Gastroesophageal sphincter (tissue), 4 donors: Measurements from ENCODE around the gene TPRG1L. TPM values are rescaled to one million over a fixed set of nuclear protein-coding genes. Genes with fewer than 3 reads are reported as not detected.

Source experiments
- ATAC-seq: fragments of 150-250 bp; one replicate; pipeline ENCODE4 v1.9.1; 2016; ENCODE audit warnings: mild to moderate bottlenecking, moderate library complexity
- H3K27ac ChIP-seq, 4 donors: fragments of 200-600 bp; sonication (generic) in 3 of 4; 1 replicate in 3 of 4; 2 replicates in 1 of 4; pipeline ENCODE4 v1.5.1; 2016 to 2019
- H3K27me3 ChIP-seq: fragments of 200-600 bp; sonication (generic); one replicate; pipeline ENCODE4 v1.5.1; 2019
- H3K36me3 ChIP-seq, 2 donors: fragments of 200-600 bp; sonication (generic); one replicate each; pipeline ENCODE4 v1.5.1; 2019; ENCODE audit warnings: control low read depth in 1 of 2
- H3K4me1 ChIP-seq, 3 donors: fragments of 200-600 bp; sonication (generic); 1 replicate in 2 of 3; 2 replicates in 1 of 3; pipeline ENCODE4 v1.5.1; 2016 to 2019; ENCODE audit warnings: control low read depth in 2 of 3
- H3K4me3 ChIP-seq, 2 donors: fragments of 200-600 bp; sonication (generic); one replicate each; pipeline ENCODE4 v1.5.1; 2019; ENCODE audit warnings: mild to moderate bottlenecking in 1 of 2, moderate library complexity in 1 of 2
- H3K9me3 ChIP-seq, 3 donors: fragments of 200-600 bp; sonication (generic); one replicate each; pipeline ENCODE4 v1.5.1; 2017 to 2019; ENCODE audit warnings: control low read depth in 2 of 3
- EP300 ChIP-seq: sonication (generic); formaldehyde crosslinking; IDR thresholded peaks from one replicate; pipeline ENCODE4 v1.6.1; 2017; ENCODE audit warnings: antibody characterized with exemption, mild to moderate bottlenecking
- POLR2A ChIP-seq, 2 donors: fragments of 450-650 bp; IDR thresholded peaks; one replicate each; pipeline ENCODE4 v1.6.1; 2017; ENCODE audit warnings: antibody characterized with exemption in 2 of 2, mild to moderate bottlenecking in 2 of 2, moderate library complexity in 1 of 2
- POLR2AphosphoS5 ChIP-seq: sonication (generic); formaldehyde crosslinking; IDR thresholded peaks from one replicate; pipeline ENCODE4 v1.6.1; 2017; ENCODE audit warnings: antibody characterized with exemption
- WGBS, 2 donors: methylation state at CpG; one replicate each; pipeline ENCODE4 v1.1.5; 2018; ENCODE audit warnings: low coverage in 1 of 2; 5-methylcytosine and 5-hydroxymethylcytosine counted together
- total RNA-seq, 4 donors: library from RNA; depleted of rRNA; stranded (reverse); fragments of >200 nt; gene quantifications; one replicate each; pipeline ENCODE4 v1.1.0, GENCODE V29; 2016
- TF ChIP-seq, protein P1 (sequence below), 4 experiments: fragments of 200-600 bp in 2 of 4; fragments of 450-650 bp in 2 of 4; sonication (generic) in 1 of 4; IDR thresholded peaks; one replicate each; pipeline ENCODE4 v1.5.1; 2017 to 2019; ENCODE audit warnings: antibody characterized with exemption in 4 of 4, mild to moderate bottlenecking in 2 of 4, moderate library complexity in 2 of 4

Gene TPRG1L
- total RNA-seq, 4 donors from 2014 or later, result 38.2 to 52.1 (median 46.6) TPM

DNA sequence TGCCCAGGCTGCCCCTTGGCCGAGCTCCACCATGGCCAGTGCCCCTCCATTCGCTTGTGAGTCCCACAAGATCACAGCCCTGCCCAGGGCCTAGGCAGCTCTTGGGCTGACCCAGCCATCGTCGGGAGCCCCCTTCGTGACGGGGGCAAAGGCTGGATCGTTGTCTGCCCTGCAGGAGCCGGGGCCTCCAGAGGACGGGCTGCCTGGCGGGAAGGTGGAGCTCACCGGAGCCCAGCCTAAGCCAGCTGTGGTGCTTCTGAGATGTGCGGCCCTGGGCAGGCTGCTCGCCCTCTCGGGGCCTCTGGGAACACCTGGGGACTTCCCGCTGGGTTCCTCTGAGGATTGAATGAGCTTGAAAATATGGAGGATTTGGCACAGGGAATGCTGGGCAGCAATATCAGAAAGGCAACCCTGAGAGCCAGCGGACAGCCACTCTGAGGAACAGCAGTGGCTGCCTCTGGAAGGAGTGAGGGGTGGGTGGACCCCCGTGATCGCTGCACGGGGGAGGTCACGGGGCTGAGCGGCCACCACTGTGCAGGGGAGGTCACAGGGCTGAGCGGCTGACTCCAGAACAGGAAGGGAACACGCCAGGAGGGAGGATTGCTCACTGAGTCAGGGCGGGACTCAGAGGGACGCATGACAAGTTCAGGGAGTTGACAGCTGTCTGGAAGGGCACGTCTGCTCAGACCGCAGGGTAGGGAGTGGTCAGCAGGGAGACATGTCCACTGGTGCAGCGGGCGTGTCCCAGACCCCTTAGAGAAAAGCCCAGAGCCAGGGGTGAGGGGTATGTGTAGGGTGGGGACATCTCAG lies 46.8 kb downstream of the TPRG1L start:
- peaks cover 0 to 9% (median 0%) of the 10 kb centered on the region in 3 donors for H3K4me1 ChIP-seq
- 13 to 40% methylated on average over 3 to 8 of the region's 29 CpGs for WGBS, 2 donors
- no peak overlapping the region for H3K4me3 ChIP-seq
- peaks cover 88% of the 10 kb centered on the region for H3K27me3 ChIP-seq
- no peak overlapping the region for H3K27ac ChIP-seq
- H3K9me3 ChIP-seq, result no peaks in the 10 kb centered on the region
- no peaks in the 10 kb centered on the region for H3K36me3 ChIP-seq
- TF ChIP-seq POLR2A (IDR thresholded peaks at IDR 0.05) (no peak), EP300 (no peak), POLR2AphosphoS5 (no peak)
- TF ChIP-seq, protein P1, sequence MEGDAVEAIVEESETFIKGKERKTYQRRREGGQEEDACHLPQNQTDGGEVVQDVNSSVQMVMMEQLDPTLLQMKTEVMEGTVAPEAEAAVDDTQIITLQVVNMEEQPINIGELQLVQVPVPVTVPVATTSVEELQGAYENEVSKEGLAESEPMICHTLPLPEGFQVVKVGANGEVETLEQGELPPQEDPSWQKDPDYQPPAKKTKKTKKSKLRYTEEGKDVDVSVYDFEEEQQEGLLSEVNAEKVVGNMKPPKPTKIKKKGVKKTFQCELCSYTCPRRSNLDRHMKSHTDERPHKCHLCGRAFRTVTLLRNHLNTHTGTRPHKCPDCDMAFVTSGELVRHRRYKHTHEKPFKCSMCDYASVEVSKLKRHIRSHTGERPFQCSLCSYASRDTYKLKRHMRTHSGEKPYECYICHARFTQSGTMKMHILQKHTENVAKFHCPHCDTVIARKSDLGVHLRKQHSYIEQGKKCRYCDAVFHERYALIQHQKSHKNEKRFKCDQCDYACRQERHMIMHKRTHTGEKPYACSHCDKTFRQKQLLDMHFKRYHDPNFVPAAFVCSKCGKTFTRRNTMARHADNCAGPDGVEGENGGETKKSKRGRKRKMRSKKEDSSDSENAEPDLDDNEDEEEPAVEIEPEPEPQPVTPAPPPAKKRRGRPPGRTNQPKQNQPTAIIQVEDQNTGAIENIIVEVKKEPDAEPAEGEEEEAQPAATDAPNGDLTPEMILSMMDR (IDR thresholded peaks at IDR 0.05), result no peak
- no peak for ATAC-seq

DNA sequence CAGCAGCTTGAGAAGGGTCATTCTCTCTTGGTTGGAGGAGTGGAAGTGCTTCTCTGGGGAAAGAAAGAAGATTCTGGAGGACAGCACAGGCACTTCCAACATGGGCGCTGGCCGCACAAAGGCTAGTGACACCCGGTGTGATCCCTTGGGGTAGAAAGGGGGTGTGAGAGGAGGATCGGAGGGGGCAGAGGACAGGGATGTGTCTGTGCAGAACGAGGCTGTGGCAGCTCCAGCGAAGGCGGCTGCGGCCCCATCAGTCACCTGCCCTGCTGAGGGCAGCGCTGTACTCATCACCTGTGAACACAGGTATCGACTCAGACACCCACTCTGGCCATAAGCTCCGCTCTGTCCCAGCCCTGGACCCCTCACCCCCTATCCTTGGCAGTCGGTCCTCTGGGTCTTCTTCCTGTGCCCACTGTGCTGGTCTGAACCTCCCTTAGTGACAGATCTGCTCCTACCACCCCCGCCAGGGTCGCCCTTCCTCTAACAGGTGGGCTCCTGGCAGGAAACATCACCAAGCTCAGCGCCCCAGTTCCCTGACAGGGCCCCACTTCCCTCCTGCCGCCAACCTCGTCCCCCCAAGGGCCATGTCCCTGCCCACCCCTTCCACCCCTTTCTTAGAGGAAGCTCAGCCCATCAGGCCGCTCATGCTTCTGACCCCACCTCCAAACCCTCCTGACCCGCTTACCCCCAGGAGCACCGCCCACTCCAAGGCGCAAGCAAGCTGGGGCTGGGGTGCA lies 47.6 kb downstream of the TPRG1L start:
- TF ChIP-seq EP300 (no peak), POLR2AphosphoS5 (no peak), POLR2A (IDR thresholded peaks at IDR 0.05) (no peak)
- TF ChIP-seq, protein P1 (IDR thresholded peaks at IDR 0.05), result no peak
- H3K4me3 ChIP-seq, result no peak overlapping the region
- no peak overlapping the region for H3K27ac ChIP-seq
- no peak for ATAC-seq
- H3K27me3 ChIP-seq, result peaks cover 79% of the 10 kb centered on the region
- 69 to 70% methylated on average over 5 to 13 of the region's 21 CpGs for WGBS, 2 donors
- no peaks in the 10 kb centered on the region for H3K36me3 ChIP-seq
- no peaks in the 10 kb centered on the region for H3K9me3 ChIP-seq
- H3K4me1 ChIP-seq, result peaks cover 0 to 9% (median 0%) of the 10 kb centered on the region in 3 donors

DNA sequence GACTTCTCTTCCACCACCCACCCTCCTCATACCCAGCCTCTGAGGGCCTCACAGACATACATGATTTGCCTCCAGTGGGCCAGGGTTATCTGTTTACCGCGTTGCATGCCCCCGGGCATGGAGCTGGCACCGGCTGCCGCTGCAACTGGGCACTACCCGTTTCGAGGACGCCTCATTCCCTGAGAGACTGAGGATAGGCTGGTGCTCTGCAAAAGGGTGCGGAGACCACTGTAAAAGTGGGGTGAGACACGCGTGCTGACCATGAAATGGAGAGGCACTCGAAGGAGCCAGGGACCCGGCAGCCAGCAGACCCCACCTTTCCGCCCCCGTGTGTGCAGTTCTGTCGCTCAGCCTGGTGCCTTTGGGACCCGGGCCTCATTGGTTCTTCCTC lies 48.2 kb downstream of the TPRG1L start:
- H3K36me3 ChIP-seq, result no peaks in the 10 kb centered on the region
- H3K27ac ChIP-seq, result no peak overlapping the region
- no peak overlapping the region for H3K4me3 ChIP-seq
- H3K9me3 ChIP-seq, result no peaks in the 10 kb centered on the region
- 73 to 80% methylated on average over 2 to 4 of the region's 17 CpGs for WGBS, 2 donors
- H3K27me3 ChIP-seq, result peaks cover 74% of the 10 kb centered on the region
- ATAC-seq, result no peak
- TF ChIP-seq POLR2A (IDR thresholded peaks at IDR 0.05) (no peak), EP300 (no peak), POLR2AphosphoS5 (no peak)
- TF ChIP-seq, protein P1 (IDR thresholded peaks at IDR 0.05), result no peak
- H3K4me1 ChIP-seq, result peaks cover 0 to 9% (median 0%) of the 10 kb centered on the region in 3 donors

DNA sequence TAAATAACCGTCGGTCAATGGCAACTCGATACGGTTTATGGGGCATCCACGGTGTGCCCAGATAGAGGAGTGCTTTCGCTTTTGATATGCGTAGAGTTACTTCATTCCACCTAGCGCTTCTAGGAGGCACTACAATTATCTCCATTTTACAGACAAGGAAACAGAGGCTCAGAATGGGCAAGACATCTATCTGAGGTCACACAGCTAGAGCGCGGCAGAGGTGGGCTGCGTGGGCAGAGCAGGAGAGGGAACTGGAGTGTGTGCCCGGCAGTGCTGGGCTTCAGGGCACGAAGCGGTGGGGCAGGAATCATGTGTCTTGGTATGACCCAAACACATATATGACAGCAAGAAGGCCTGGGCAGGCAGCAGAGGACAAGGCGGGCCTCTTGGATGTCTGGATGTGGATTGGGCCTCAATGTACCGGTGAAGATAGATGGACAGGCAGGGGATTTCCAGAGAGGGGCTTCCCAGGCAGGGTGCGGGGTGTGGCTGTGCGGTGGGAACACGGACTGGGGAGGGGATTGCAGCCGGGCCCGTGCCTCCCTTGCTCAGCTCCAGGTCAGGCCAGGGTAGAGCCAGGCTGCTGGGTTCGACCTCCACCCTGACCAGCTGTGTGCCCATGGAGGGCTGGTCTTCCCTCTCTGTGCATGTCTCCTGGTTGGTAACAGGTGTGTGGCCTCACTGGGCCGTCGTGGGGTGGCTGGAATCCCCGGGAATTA lies 48.7 kb downstream of the TPRG1L start:
- Histone ChIP-seq H3K27me3 (peaks cover 74% of the 10 kb centered on the region), H3K27ac (no peak overlapping the region), H3K4me1 (peaks cover 0 to 8% (median 0%) of the 10 kb centered on the region in 3 donors), H3K4me3 (no peak overlapping the region), H3K9me3 (no peaks in the 10 kb centered on the region), H3K36me3 (no peaks in the 10 kb centered on the region)
- no peak for ATAC-seq
- TF ChIP-seq POLR2AphosphoS5 (no peak), EP300 (no peak), POLR2A (IDR thresholded peaks at IDR 0.05) (no peak)
- TF ChIP-seq, protein P1 (IDR thresholded peaks at IDR 0.05), result no peak
- 94 to 95% methylated on average over 4 to 9 of the region's 25 CpGs for WGBS, 2 donors
